DOHH2 (cell line): ENCODE measurements around the gene DCLRE1B.

Experiments
- H3F3A ChIP-seq: fragments of 200-600 bp; sonication (generic), shearing (Covaris generic); 2 replicates; pipeline ENCODE4 v1.6.0; 2016; ENCODE audit warnings: antibody characterized with exemption, mild to moderate bottlenecking; ENCODE audit not compliant: control insufficient read depth, insufficient read depth
- H3K27ac ChIP-seq: fragments of 200-600 bp; sonication (generic); 2 replicates; pipeline ENCODE4 v1.5.1; 2014; ENCODE audit warnings: low read depth, mild to moderate bottlenecking, low read length, moderate library complexity
- H3K27me3 ChIP-seq: fragments of 200-600 bp; sonication (generic); 2 replicates; pipeline ENCODE4 v1.6.1; 2014; ENCODE audit warnings: mild to moderate bottlenecking, low read length, mixed read lengths; ENCODE audit not compliant: control insufficient read depth
- H3K36me3 ChIP-seq: fragments of 200-600 bp; sonication (generic); 2 replicates; pipeline ENCODE4 v1.6.1; 2014; ENCODE audit warnings: mild to moderate bottlenecking, low read length, moderate library complexity, mixed read lengths; ENCODE audit not compliant: control insufficient read depth
- H3K4me1 ChIP-seq: fragments of 200-600 bp; sonication (generic); 2 replicates; pipeline ENCODE4 v1.6.1; 2014; ENCODE audit warnings: mild to moderate bottlenecking, low read length, mixed read lengths; ENCODE audit not compliant: control insufficient read depth
- H3K4me2 ChIP-seq: fragments of 200-600 bp; sonication (generic); 2 replicates; pipeline ENCODE4 v1.6.0; 2014; ENCODE audit warnings: mild to moderate bottlenecking, low read length, moderate library complexity
- H3K4me3 ChIP-seq: fragments of 200-600 bp; sonication (generic); 2 replicates; pipeline ENCODE4 v1.5.1; 2014; ENCODE audit warnings: mild to moderate bottlenecking, low read length, mixed read lengths
- H3K79me2 ChIP-seq: fragments of 200-600 bp; sonication (generic); 2 replicates; pipeline ENCODE4 v1.6.1; 2014; ENCODE audit warnings: mild to moderate bottlenecking, low read length, mixed read lengths; ENCODE audit not compliant: control insufficient read depth
- H3K9me2 ChIP-seq: fragments of 200-600 bp; sonication (generic); replicated peaks from 2 replicates; pipeline ENCODE4 v1.6.1; 2014; ENCODE audit warnings: mild to moderate bottlenecking, low read length, mixed read lengths; ENCODE audit not compliant: control insufficient read depth
- H3K9me3 ChIP-seq: fragments of 200-600 bp; sonication (generic); 2 replicates; pipeline ENCODE4 v1.6.1; 2014; ENCODE audit warnings: antibody characterized with exemption, low read length, mixed read lengths; ENCODE audit not compliant: control insufficient read depth, insufficient read depth
- H4K20me1 ChIP-seq: fragments of 200-600 bp; sonication (generic); 2 replicates; pipeline ENCODE4 v1.6.0; 2014; ENCODE audit warnings: low read depth, mild to moderate bottlenecking, antibody characterized with exemption, low read length, moderate library complexity; ENCODE audit not compliant: control insufficient read depth, insufficient read depth
- EZH2phosphoT487 ChIP-seq: fragments of 200-600 bp; sonication (generic); IDR thresholded peaks from 2 replicates; pipeline ENCODE4 v1.6.1; 2017; ENCODE audit warnings: borderline replicate concordance, mild to moderate bottlenecking, antibody characterized with exemption, low read length, moderate library complexity, mixed read lengths
- TF ChIP-seq, protein P1 (sequence below): fragments of 200-600 bp; sonication (generic); IDR thresholded peaks from one replicate; pipeline ENCODE4 v1.5.1; 2014; ENCODE audit warnings: antibody characterized with exemption, mild to moderate bottlenecking, low read depth, low read length; ENCODE audit not compliant: poor library complexity, severe bottlenecking

Gene DCLRE1B

DNA sequence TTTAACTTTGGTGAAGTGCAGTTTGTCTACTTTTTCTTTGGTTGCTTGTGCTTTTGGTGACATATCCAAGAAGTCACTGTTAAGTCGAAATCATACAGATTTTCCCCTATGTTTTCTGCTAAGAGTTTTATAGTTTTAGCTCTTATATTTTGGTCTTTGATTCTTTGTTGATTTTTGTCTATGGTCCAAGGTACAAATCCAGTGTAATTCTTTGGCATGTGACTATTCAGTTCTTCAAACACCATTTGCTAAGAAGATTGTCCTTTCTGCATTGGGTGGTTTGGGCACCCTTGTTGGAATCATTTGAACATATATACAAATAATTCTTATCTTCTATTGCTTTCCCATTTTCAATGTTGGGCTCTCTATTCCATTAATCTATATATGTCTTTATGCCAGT is 40.2 kb downstream of the DCLRE1B start:
- Histone ChIP-seq H3K9me3 (peaks cover 10% of the 10 kb centered on the region; the same call in 1 of the 2 replicates), H3K27ac (0 out of 2 replicates have a peak overlapping the region, but pooled peaks have one; percentile 33), H3K4me2 (peak overlapping the region; percentile 64), H3K4me3 (no peak overlapping the region), H3F3A (peaks cover 11% of the 10 kb centered on the region; the same call in 1 of the 2 replicates), H3K9me2 (no peaks in the 10 kb centered on the region), H3K27me3 (no peaks in the 10 kb centered on the region), H3K36me3 (peaks cover 52% of the 10 kb centered on the region), H3K4me1 (peaks cover 35% of the 10 kb centered on the region), H4K20me1 (0 out of 2 replicates have a peak, but pooled peaks cover 8% of the 10 kb centered on the region), H3K79me2 (peaks cover 85% of the 10 kb centered on the region)
- TF ChIP-seq, protein P1, sequence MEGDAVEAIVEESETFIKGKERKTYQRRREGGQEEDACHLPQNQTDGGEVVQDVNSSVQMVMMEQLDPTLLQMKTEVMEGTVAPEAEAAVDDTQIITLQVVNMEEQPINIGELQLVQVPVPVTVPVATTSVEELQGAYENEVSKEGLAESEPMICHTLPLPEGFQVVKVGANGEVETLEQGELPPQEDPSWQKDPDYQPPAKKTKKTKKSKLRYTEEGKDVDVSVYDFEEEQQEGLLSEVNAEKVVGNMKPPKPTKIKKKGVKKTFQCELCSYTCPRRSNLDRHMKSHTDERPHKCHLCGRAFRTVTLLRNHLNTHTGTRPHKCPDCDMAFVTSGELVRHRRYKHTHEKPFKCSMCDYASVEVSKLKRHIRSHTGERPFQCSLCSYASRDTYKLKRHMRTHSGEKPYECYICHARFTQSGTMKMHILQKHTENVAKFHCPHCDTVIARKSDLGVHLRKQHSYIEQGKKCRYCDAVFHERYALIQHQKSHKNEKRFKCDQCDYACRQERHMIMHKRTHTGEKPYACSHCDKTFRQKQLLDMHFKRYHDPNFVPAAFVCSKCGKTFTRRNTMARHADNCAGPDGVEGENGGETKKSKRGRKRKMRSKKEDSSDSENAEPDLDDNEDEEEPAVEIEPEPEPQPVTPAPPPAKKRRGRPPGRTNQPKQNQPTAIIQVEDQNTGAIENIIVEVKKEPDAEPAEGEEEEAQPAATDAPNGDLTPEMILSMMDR = no peak
- TF ChIP-seq EZH2phosphoT487 = no peak

DNA sequence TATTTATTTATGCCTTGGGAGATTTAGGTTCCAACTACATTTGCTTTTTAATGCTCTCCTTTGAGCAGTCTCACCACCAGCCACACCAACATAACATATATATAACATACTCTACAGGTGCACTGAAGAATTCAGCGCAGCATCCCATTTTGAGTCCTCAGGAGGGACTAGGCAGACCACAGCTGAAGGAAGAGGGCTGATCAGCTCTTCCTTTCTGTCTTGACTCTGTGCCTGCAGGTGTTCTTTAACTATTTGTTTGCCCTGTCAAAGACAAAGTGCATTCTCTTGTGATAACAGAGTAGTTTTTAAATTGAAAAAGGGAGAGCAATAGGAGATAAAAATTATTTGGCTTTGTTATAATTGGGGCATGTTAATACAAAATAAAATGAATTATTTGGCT is 41.0 kb downstream of the DCLRE1B start:
- peak overlapping the region; percentile 64 for H3K4me2 ChIP-seq

DNA sequence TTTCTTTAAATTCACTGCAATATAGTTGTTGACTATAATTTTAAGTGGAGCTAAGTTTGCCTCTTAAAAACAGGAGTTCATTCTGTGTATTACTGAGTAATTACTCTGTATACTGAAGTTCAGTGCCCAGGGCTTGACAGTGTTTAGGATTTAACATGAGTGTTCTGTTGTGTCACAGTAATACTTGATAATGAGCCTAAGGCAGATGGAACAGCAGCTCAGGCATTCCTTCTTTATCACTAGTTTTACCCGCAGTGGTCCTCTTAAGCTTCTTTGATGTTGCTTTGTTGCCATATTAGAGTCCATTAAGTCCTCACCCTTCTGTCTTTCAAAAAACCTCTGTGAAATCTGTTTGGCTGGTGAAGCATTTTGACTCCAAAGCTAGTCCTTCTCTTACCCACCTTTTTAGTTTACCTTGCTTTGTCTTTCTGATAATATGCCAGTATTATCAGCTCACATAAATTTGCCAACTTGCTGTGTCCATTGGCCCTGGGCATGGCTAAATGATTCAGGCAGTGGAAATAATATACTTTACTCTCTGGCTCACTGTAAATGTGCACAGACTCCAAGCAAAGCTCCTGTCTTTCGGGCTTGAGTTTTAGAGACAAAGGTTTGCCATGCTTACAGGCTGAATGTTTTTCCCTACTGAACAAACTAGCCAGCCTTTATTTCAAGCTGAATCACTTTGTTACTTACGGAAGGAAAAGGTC is 41.7 kb downstream of the DCLRE1B start:
- Histone ChIP-seq H3K27ac (peak overlapping the region; percentile 7; the same call in 1 of the 2 replicates), H3K4me3 (peak overlapping the region; percentile 48), H3K4me2 (peak overlapping the region; percentile 64)

More for the DNA sequence above, 41.0 kb downstream of the DCLRE1B start:
- TF ChIP-seq, protein P1 = no peak
- TF ChIP-seq EZH2phosphoT487 = no peak
- Histone ChIP-seq H3F3A (peaks cover 11% of the 10 kb centered on the region; the same call in 1 of the 2 replicates), H3K4me3 (peak overlapping the region; percentile 8; the same call in 1 of the 2 replicates), H3K27ac (peak overlapping the region; percentile 33), H3K9me3 (peaks cover 10% of the 10 kb centered on the region; the same call in 1 of the 2 replicates), H3K4me1 (peaks cover 35% of the 10 kb centered on the region), H3K9me2 (no peaks in the 10 kb centered on the region), H3K27me3 (no peaks in the 10 kb centered on the region), H4K20me1 (0 out of 2 replicates have a peak, but pooled peaks cover 7% of the 10 kb centered on the region), H3K79me2 (peaks cover 85% of the 10 kb centered on the region), H3K36me3 (peaks cover 44% of the 10 kb centered on the region)

More for the DNA sequence above, 41.7 kb downstream of the DCLRE1B start:
- peaks cover 41% of the 10 kb centered on the region for H3K36me3 ChIP-seq
- no peaks in the 10 kb centered on the region for H3K9me2 ChIP-seq
- H3F3A ChIP-seq = peaks cover 11% of the 10 kb centered on the region; the same call in 1 of the 2 replicates
- peaks cover 10% of the 10 kb centered on the region; the same call in 1 of the 2 replicates for H3K9me3 ChIP-seq
- peaks cover 35% of the 10 kb centered on the region for H3K4me1 ChIP-seq
- no peaks in the 10 kb centered on the region for H3K27me3 ChIP-seq
- TF ChIP-seq, protein P1 = no peak
- TF ChIP-seq EZH2phosphoT487 = no peak
- H3K79me2 ChIP-seq = peaks cover 88% of the 10 kb centered on the region
- 0 out of 2 replicates have a peak, but pooled peaks cover 7% of the 10 kb centered on the region for H4K20me1 ChIP-seq
